Head of caudate nucleus (tissue), 42 donors: Measurements from ENCODE around the gene QSER1.
"Not testable (repeated sequence)": the region's sequence is repeated elsewhere in the genome, so short reads cannot be mapped to it uniquely, and the experiment has no call there.

Source experiments
- DNase-seq, 42 donors: peaks; one replicate each; pipeline versions ENCODE4 v3.0.0 to v3.0.0-alpha.2; 2020 to 2021; ENCODE audit warnings: mixed read lengths in 7 of 42
- intact Hi-C: fragments of 100-400 bp; cut with DNase I; formaldehyde crosslinking; loops from one replicate; pipeline ENCODE4 v1.15.0; 2022

The QSER1 gene

DNA sequence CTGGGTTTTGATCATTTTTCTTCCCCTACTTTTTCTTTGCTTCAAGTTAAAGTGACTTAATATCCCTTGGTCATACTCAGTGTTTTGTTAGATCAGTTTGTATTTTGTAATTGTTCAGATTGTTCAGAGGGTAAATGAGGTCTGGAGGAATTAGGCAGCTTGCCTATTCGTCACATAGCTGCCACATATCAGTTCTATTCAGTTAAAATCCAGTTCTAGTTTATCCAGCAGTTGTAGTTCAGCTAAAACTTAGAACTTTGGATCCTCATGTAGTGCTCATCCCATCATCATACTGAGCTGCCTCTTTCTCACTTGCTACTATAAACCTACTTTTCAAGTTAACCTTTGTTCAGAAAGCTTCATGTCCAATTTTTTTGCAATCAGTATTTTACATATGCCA lies 75.9 kb downstream of the QSER1 start:
- DNase-seq, result no peak
- intact Hi-C loops, result no loop called here

DNA sequence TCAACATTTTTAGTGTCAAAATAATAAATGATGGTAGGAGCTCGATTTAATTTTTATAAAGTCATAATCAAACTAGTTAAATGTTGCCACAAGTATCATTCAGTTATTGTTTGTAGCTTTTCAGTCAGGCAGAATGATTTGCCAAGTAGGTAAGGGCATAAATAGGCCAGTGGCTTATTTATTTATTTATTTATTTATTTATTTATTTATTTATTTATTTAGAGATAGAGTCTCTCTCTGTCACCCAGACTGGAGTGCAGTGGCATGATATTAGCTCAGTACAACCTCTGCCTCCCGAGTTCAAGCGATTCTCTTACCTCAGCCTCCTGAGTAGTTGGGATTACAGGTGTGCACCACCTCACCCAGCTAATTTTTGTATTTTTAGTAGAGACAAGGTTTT lies 79.6 kb downstream of the QSER1 start:
- DNase-seq, intact Hi-C loops: not testable (repeated sequence)

DNA sequence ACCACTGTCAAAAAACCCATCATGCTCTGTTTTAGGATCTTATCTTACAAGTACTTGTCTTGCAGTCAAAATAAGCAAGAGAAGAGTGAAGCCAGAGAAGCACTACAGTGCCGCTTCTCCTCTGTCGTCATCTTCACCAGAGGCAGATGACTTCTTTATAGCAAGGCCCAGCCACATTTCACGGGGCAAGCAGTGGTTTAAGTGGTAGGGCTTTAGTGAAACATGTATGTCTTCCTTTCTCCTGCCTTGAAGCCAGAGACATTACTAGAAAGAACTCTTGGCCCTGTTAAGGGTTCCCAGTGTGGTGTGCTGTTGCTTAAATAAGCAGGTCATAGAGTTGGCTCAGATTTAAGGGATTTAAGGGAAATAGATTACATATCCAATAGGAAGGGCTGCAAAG lies 80.2 kb downstream of the QSER1 start:
- DNase-seq, result no peak
- intact Hi-C loops, result no loop called here

DNA sequence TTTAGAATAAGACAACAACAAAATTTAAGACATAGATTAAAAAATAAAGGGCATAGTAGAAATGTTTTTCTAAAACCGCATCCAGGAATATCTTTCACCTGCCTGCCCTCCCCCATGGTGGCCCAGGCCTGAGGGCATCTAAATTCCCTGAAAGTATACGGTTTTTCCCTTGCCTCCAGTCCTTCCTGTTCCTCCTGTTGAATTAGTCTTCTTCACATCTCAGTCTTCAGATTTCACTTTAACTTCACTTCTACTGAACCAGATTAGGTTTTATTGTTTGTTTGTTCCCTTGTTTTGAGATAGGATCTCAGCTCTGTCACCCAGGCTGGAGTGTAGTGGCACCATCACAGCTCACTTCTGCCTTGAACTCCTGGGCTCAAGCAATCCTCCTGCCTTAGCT lies 90.0 kb downstream of the QSER1 start:
- intact Hi-C loops, result no loop called here
- no peak for DNase-seq

DNA sequence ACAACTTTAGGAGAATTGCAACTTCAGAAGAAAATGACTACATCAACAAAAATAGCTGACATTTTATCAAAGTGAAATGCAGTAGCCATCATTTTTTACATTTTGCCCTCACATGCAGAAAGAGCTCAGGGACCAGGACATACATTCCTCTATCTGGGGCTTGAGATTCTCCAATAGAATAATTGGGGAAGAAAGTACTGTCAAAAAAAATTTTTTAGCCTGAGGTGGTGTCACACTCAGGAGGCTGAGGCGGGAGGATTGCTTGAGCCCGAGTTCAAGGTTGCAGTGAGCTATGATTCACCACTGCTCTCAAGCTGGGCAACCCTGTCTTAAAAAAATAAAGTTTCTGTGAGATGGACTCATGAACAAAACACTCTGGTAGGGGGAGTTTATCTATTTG lies 90.9 kb downstream of the QSER1 start:
- intact Hi-C loops, result no loop called here
- DNase-seq, result no peak

DNA sequence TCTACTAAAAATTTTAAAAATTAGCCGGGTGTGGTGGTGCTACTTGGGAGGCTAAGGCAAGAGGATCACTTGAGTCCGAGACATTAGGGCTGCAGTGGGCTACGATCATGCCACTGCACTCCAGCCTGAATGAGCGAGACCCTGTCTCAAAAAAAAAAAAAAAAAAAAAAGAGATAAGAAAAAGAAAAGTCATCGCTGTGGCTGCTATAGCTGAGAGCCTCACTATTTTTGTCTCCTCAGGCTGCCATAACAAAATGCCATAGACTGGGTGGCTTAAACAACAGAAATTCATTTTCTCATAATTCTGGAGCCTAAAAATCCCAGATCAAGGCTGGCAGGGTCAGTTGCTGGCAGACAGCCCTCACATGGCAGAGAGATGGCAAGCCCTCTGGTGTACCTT lies 93.0 kb downstream of the QSER1 start:
- DNase-seq, result no peak
- intact Hi-C loops, result no loop called here

DNA sequence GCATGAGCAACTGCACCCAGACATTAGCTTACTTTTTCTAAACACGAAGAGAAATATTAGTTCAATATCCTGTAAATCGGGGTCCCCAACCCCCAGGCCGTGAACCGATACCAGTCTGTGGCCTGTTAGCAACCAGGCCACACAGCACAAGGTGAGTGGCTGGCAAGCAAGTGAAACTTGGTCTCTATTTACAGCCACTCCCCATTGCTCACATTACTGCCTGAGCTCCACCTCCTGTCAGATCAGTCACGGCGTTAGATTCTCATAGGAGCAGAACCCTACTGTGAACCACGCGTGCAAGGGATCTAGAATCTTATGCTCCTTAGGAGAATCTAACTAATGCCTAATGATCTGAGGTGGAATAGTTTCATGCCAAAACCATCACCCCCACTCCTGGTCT lies 95.2 kb downstream of the QSER1 start:
- intact Hi-C loops, result no loop called here
- DNase-seq, result no peak

DNA sequence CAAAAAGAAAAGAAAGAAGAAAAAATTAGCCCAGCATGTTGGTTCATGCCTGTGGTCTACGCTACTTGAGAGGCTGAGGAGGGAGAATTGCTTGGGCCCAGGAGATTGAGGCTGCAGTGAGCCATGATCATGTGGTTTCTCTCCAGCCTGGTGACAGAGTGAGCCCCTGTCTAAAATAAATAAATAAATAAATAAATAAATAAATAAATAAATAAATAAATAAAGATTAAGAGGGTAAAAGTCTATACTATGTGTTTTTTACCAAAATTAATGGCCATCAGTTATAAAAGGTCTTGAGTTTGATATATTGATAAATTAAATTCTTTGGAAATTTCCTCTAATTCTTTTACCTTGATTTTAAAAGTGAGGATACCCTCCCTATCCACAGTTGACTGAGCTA lies 97.9 kb downstream of the QSER1 start:
- intact Hi-C loops, result no loop called here

DNA sequence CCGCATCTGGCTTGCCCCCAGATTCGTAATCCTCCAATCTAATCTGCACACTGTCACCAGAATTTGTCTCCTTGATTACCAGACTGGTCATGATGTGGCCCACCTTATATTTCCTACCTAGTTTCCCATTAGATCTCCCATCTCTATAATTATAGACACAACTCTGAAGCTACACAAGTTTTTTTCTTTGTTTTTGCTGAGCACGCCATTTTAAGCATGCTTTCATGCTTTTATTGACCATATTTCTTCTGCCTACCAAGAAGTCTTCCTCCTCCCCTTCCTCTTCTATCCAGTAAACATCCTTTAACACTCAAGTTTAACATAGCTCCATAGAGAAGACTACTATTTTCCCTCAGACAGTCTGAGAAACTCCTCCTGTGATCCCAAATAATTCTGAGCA lies 98.8 kb downstream of the QSER1 start:
- DNase-seq, result no peak
- intact Hi-C loops, result no loop called here

More for the DNA sequence above, 97.9 kb downstream of the QSER1 start:
- DNase-seq, result no peak

DNA sequence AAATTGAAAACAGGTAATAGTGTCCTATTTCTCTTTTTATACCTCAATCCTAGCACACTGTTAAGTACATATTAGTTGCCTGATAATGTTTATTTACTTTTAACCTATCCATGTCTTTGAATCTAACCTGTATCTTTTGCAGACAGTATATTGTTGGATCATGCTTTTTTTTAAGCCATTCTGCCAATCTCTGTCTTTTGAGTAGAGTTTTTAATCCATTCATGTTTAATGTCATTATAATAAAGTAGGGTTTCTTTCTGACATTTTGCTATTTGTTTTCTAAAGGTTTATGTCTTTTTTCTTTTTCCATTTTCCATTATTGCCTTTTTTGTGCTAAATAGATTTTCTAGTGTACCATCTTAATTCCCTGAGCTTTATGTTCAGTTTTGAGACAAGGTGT lies 99.3 kb downstream of the QSER1 start:
- intact Hi-C loops, result no loop called here
- no peak for DNase-seq

DNA sequence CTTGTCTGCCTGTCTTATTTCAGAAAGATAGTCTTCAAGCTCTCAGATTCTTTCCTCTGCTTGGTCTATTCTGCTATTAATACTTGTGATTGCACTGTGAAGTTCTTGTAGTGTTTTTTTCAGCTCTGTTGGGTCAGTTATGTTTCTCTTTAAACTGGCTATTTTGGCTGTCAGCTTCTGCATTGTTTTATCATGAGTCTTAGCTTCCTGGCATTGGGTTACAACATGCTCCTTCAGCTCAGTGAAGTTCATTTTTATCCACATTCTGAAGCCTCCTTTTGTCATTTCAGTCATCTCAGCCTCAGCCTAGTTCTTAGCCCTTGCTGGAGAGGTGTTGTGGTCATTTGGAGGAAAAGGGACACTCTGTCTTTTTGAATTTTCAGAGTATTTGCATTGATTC lies 107.6 kb downstream of the QSER1 start:
- intact Hi-C loops, result no loop called here
- no peak for DNase-seq

DNA sequence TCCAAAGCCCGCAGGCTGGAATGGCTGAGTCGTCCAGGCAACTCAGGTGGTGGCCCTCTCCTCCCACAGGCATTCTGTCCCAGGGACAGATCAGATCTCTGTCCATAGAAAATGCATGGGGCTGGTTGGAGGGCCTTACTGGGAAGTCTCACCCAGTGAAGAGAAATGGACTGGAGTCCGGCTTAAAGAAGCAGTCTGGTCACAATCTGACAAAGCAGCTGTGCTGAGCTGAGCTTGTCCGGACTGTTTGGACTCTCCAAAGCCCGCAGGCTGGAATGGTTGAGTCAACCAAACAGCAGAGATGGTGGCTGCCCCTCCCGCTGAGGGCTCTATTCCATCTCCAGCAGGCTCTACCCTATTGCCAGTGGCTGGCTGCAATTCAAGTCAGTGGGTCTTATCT lies 108.7 kb downstream of the QSER1 start:
- intact Hi-C loops, result no loop called here
- no peak for DNase-seq

DNA sequence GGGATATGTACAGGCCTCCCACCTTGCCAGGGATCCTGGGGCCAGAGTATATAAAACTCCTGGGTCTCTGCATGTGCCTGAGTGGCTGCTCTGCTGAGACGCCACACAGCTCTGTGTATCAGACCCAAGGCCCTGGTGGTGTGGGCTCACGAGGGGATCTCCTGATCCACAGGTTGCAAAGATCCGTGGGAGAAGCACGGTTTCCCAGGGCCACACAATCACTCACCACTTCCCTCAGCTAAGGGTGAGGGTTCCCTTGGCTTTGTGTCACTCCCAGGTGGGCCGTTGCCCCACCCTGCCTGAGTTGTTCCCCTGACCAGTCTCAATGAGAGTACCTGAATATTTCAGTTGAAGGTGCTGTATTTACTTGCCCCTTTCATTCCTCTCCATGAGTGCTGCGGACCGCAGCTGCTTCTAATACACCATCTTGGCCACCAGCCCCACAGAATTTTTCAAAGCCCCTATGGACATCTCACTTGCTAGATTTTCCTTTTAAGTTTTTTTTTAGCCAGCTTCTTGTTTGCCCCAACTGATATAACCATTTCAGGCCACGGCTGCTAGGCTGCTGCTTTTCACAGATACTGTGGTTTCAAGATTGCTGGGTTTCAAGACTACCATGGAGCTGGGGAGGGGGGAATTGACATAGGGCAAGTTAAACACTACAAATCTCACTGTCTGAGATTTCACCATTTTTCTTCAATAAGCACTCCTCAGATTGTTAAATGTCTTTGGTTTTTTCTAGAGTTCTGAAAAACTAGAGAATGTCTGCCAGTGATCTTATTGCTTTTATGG lies 109.3 kb downstream of the QSER1 start:
- no peak for DNase-seq
- intact Hi-C loops, result no loop called here

DNA sequence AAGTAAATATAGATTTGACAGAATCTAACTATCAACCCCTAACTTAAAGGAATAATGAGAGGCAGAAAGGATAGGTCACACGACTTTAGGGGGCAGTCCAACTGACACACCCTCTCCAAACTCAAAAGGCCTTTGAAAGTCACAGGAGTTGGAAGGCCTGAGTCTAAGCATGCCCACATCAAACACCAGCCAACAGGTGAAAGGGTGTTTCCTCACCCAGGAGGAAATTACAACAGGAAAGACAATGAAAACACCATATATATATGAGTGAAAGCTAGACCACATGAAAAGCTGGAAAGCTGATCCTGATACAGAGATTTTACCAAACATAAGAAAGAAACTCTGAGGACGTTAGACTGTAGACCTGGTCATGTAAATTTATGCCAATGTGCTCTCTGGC lies 112.6 kb downstream of the QSER1 start:
- intact Hi-C loops, result no loop called here
- DNase-seq, result no peak

DNA sequence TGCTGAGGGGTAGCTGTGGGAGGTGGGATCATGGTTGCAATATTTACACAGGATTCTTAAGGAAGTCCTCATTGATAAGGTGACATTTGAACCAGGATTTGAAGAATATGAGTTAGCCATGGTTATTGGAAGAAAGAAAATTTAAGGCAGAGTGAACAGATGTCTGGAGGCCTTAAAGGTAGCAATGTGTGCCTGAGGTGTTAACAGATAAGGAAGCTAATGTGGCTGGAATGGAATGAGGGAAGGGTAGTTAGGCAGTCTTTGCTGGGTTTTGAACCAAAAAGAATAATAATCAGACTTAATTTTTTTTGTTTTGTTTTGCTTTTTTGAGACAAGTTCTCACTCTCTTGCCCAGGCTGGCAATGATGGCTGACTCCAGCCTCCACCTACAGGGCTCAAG lies 113.4 kb downstream of the QSER1 start:
- DNase-seq, result no peak
- intact Hi-C loops, result no loop called here

DNA sequence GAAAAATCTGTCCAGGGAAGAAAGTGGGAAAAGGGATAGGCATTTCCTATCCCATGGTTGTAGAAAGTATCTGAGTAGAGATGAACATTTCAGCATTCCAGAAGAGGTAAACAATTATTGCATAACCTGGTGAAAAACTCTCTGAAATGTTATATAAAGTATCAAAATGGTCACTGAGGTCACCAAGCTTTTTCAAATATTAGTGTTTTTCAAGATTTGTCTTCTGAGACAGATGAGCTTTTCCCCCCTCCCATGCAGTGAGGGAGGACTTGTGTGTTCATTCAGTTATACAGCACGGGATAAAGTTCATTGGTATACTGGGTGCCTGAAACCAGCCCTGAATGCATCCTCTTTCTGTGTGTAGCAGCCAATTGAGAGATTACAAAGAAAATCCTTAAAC lies 121.1 kb downstream of the QSER1 start:
- intact Hi-C loops, result no loop called here
- DNase-seq, result no peak

DNA sequence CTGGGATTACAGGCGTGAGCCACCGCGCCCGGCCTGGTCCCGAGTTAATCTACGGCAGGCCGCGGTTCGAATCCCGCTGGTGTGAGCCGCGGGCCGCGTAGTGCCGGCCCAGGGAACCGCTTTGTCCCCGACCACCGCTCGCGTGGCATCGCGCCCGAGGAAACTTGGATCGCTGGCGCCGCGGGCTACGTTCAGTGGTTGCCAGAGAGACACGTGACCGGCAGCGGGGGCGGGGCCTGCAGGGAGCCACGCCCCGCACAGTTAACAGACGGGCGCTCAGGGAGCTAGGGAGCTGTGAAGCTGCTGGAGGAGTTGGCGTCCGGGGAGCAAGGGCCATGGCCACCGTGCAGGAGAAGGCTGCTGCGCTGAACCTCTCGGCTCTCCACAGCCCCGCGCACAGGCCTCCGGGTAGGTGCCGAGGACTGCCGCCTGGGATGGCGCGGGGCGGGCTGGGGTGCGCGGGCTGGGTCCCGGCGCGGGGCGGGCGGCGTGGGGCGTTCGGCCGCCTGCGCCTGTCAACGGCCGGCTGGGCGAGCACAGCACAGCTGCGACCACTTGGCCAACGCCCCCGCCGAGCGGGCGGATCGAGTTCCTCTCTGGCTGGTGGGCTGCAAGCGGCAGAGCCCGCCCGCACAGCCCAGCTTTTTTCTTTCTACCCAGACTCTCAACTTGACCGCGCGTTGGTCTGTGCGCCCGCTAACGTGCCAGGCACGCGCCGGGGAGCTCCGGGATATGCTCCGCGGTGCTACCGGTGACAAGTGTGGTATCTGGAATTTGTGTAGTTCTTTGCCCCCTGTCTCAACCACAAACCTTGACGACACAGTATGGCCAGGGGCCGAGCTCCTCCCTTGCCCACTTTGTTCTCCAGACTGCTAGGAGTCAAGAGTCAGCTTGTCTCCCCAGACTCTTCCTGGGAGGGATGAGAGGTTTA lies 123.3 kb downstream of the QSER1 start, which contains the start of gene DEPDC7:
TSS of gene DEPDC7 (plus strand) at position 258 of the 931 bp plus-strand sequence. CDS start at position 336, 78 bp downstream.
- intact Hi-C loops, result loop anchor here (2.0 kb wide), 1 partner anchor 23 kb away; the partner anchor contains the start of gene TCP11L1
- peak; percentile 90 to 97 (median 94) for DNase-seq

DNA sequence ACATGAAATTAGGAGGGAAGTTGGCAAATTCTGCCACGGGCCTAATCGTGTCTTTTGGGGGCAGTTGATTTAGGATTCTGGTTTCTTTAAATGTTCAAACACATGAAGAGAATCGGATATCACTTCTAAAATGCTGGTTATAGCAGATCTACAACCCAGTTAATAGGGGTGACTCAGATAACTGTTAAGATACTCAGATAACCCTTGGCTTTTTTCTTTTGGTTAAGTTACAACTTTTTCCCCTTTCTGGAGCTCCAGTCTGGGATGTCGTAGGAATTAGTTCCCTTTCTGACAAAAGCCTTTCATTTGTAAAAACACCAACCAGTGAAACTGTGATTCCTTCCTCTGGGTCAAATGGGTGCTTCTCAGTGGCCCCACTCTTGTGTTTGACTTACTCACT lies 124.0 kb downstream of the QSER1 start:
- DNase-seq, result no peak
- intact Hi-C loops, result loop anchor here (2.0 kb wide), 1 partner anchor 22 kb away; the partner anchor contains the start of gene TCP11L1

DNA sequence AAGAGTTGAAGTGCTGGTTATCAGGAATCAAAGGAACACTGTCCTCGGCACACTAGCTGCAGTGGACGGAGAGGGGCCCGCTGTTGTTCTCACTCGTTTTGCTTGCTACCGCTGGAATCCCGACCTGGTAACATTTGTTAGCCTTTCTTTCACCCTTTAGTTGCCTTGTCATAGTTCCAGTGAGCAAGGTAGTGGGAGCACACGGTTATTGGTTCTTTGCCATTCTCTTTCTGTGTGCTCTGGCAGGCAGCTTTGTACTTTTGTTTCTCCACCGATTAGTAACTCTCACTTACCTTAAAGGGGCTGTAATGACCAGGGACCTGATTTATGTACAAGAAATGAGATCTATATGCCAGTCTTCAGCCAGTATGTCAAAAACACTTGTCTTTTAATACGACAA lies 124.9 kb downstream of the QSER1 start:
- intact Hi-C loops, result loop anchor here (2.0 kb wide), 1 partner anchor 21 kb away; the partner anchor contains the start of gene TCP11L1
- DNase-seq, result no peak

DNA sequence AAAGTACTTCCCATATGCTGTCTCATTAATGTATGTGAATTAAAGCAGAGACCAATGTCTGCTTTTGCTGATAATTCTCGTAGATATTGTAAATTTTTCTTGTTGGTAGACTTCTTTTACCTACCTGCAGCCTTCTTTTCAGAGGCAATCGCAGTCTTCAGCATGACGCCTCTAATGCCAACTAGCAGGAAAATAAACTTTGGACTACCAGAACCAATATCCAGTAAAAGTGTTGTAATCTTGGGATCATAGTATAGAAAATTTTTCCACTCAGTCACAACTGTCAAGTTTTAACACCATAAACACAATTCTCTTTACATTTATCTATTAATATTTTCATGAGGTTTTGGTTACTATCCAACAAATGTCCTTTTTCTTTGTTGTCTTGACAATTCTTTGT lies 125.4 kb downstream of the QSER1 start:
- intact Hi-C loops, result loop anchor here (2.0 kb wide), 1 partner anchor 21 kb away; the partner anchor contains the start of gene TCP11L1
- no peak for DNase-seq
